Neural progenitor cell (in vitro differentiated cells): ENCODE results near the gene DNAJB11. TPM values are rescaled to one million over a fixed set of nuclear protein-coding genes. Genes with fewer than 3 reads are reported as not detected.

Experiments used
- DNase-seq: peaks from one replicate; pipeline ENCODE4 v3.0.0-alpha.2; 2016; ENCODE audit warnings: low spot score
- H2AFZ ChIP-seq: fragments of 200-600 bp; sonication (generic); replicated peaks from 2 replicates; pipeline ENCODE4 v1.6.1; 2016; ENCODE audit warnings: antibody characterized with exemption
- H3F3A ChIP-seq: fragments of 200-600 bp; sonication (generic); 2 replicates; pipeline ENCODE4 v1.6.1; 2016; ENCODE audit warnings: antibody characterized with exemption, low read depth
- H3K27ac ChIP-seq: fragments of 200-600 bp; sonication (generic); 2 replicates; pipeline ENCODE4 v1.5.1; 2016; ENCODE audit warnings: mild to moderate bottlenecking
- H3K27me3 ChIP-seq: fragments of 200-600 bp; sonication (generic); 2 replicates; pipeline ENCODE4 v1.6.1; 2016; ENCODE audit warnings: mild to moderate bottlenecking, moderate library complexity
- H3K36me3 ChIP-seq: fragments of 200-600 bp; sonication (generic); 2 replicates; pipeline ENCODE4 v1.5.1; 2016
- H3K4me1 ChIP-seq: fragments of 200-600 bp; sonication (generic); 2 replicates; pipeline ENCODE4 v1.6.1; 2016; ENCODE audit warnings: mixed run types
- H3K4me2 ChIP-seq: fragments of 200-600 bp; sonication (generic); 2 replicates; pipeline ENCODE4 v1.6.1; 2016
- H3K4me3 ChIP-seq: fragments of 200-600 bp; sonication (generic); 2 replicates; pipeline ENCODE4 v1.5.1; 2016
- H3K79me2 ChIP-seq: fragments of 200-600 bp; sonication (generic); 2 replicates; pipeline ENCODE4 v1.6.1; 2016; ENCODE audit warnings: low read depth
- H3K9ac ChIP-seq: fragments of 200-600 bp; sonication (generic); 2 replicates; pipeline ENCODE4 v1.6.1; 2016
- H3K9me3 ChIP-seq: fragments of 200-600 bp; sonication (generic); 2 replicates; pipeline ENCODE4 v1.5.1; 2016; ENCODE audit warnings: low read depth
- H4K20me1 ChIP-seq: fragments of 200-600 bp; sonication (generic); 2 replicates; pipeline ENCODE4 v1.6.1; 2016; ENCODE audit warnings: low read depth
- H3K27ac Mint-ChIP-seq: 3 replicates; pipeline ENCODE4 v1.8.0; 2021; ENCODE audit warnings: mixed read lengths
- H3K27me3 Mint-ChIP-seq: 2 replicates; pipeline ENCODE4 v1.8.0; 2022; ENCODE audit warnings: low read depth, mild to moderate bottlenecking, inconsistent platforms, moderate library complexity, mixed read lengths; ENCODE audit not compliant: insufficient read depth
- H3K36me3 Mint-ChIP-seq: 3 replicates; pipeline ENCODE4 v1.8.0; 2021; ENCODE audit warnings: mixed read lengths
- H3K4me1 Mint-ChIP-seq: 3 replicates; pipeline ENCODE4 v1.8.0; 2021; ENCODE audit warnings: mixed read lengths
- H3K4me3 Mint-ChIP-seq: 3 replicates; pipeline ENCODE4 v1.8.0; 2021; ENCODE audit warnings: mild to moderate bottlenecking, moderate library complexity, mixed read lengths
- H3K9me3 Mint-ChIP-seq: 3 replicates; pipeline ENCODE4 v1.8.0; 2020; ENCODE audit warnings: mixed read lengths
- CTCF ChIP-seq: fragments of 200-600 bp; sonication (generic); IDR thresholded peaks from 2 replicates; pipeline ENCODE4 v1.5.1; 2017; ENCODE audit warnings: antibody characterized with exemption, mild to moderate bottlenecking
- EZH2 ChIP-seq: fragments of 200-600 bp; sonication (generic); IDR thresholded peaks from 2 replicates; pipeline ENCODE4 v1.6.1; 2017; ENCODE audit warnings: antibody characterized with exemption, mild to moderate bottlenecking, moderate library complexity
- EZH2phosphoT487 ChIP-seq: fragments of 200-600 bp; sonication (generic); IDR thresholded peaks from 2 replicates; pipeline ENCODE4 v1.6.1; 2017; ENCODE audit warnings: antibody characterized with exemption
- total RNA-seq: library from RNA; depleted of rRNA; stranded (reverse); fragments of >200 nt; gene quantifications from 2 replicates; pipeline ENCODE4 v1.2.3, GENCODE V29; 2015; ENCODE audit warnings: low replicate concordance

The DNAJB11 gene
- total RNA-seq, 1 donor from 2014 or later: 73.0 TPM

GRCh38 chr3:186599142-186599784 lies 28.7 kb downstream of the DNAJB11 start:
- DNase-seq: no peak

GRCh38 chr3:186599785-186600166 lies 29.3 kb downstream of the DNAJB11 start:
- no peak for DNase-seq
- H3K4me1 ChIP-seq: no peaks in the 10 kb centered on the region
- H3K36me3 Mint-ChIP-seq: no peaks in the 10 kb centered on the region
- H3K79me2 ChIP-seq: no peaks in the 10 kb centered on the region
- no peak overlapping the region for H3K4me3 Mint-ChIP-seq
- peaks cover 2% of the 10 kb centered on the region for H3K27me3 Mint-ChIP-seq
- TF ChIP-seq EZH2 (no peak), CTCF (no peak), EZH2phosphoT487 (no peak)
- no peaks in the 10 kb centered on the region for H4K20me1 ChIP-seq
- no peaks in the 10 kb centered on the region for H3K36me3 ChIP-seq
- H3K4me1 Mint-ChIP-seq: peaks cover 5% of the 10 kb centered on the region
- H2AFZ ChIP-seq: no peak overlapping the region
- no peak overlapping the region for H3K27ac Mint-ChIP-seq
- H3K9ac ChIP-seq: no peak overlapping the region
- no peaks in the 10 kb centered on the region for H3F3A ChIP-seq
- H3K27me3 ChIP-seq: peaks cover 3% of the 10 kb centered on the region
- H3K4me3 ChIP-seq: no peak overlapping the region
- no peaks in the 10 kb centered on the region for H3K9me3 ChIP-seq
- H3K4me2 ChIP-seq: no peak overlapping the region
- no peak overlapping the region for H3K27ac ChIP-seq
- H3K9me3 Mint-ChIP-seq: no peaks in the 10 kb centered on the region

More at GRCh38 chr3:186599142-186599784, 28.7 kb downstream of the DNAJB11 start:
- H3K27me3 Mint-ChIP-seq: peaks cover 2% of the 10 kb centered on the region
- Histone ChIP-seq H3K9ac (no peak overlapping the region), H3K79me2 (no peaks in the 10 kb centered on the region), H3K27me3 (peaks cover 3% of the 10 kb centered on the region), H3K4me2 (no peak overlapping the region), H3F3A (no peaks in the 10 kb centered on the region), H3K4me3 (no peak overlapping the region), H2AFZ (no peak overlapping the region), H4K20me1 (no peaks in the 10 kb centered on the region), H3K9me3 (no peaks in the 10 kb centered on the region), H3K4me1 (no peaks in the 10 kb centered on the region), H3K27ac (no peak overlapping the region), H3K36me3 (no peaks in the 10 kb centered on the region)
- H3K4me1 Mint-ChIP-seq: peaks cover 5% of the 10 kb centered on the region
- no peak overlapping the region for H3K4me3 Mint-ChIP-seq
- no peaks in the 10 kb centered on the region for H3K36me3 Mint-ChIP-seq
- TF ChIP-seq CTCF: no peak
- no peak for TF ChIP-seq EZH2
- TF ChIP-seq EZH2phosphoT487: no peak
- no peak overlapping the region for H3K27ac Mint-ChIP-seq
- no peaks in the 10 kb centered on the region for H3K9me3 Mint-ChIP-seq

DNA sequence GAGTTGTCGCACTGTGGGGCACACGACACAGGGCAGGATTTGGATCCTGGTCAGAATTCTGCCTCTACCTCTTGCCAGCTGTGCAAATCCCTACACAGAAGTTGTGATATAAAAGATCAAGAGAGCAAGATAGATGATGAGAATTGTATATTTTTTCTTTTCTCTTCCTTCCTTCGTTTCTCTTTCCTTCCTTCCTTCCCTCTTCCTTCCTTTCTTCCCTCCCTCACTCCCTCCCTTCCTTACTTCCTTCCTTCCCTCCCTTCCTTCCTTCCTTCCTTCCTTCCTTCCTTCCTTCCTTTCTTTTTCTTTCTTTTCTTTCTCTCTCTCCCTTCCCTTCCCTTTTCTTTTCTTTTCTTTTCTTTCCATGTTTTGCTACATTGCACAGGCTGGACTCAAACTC lies 30.4 kb downstream of the DNAJB11 start:
- TF ChIP-seq EZH2 (no peak), CTCF (no peak), EZH2phosphoT487 (no peak)
- no peaks in the 10 kb centered on the region for H3K9me3 Mint-ChIP-seq

More for the DNA sequence above, 30.4 kb downstream of the DNAJB11 start:
- no peaks in the 10 kb centered on the region for H4K20me1 ChIP-seq
- no peak overlapping the region for H3K27ac ChIP-seq
- no peak overlapping the region for H3K4me3 ChIP-seq
- H3K4me1 Mint-ChIP-seq: peaks cover 5% of the 10 kb centered on the region
- peaks cover 2% of the 10 kb centered on the region for H3K27me3 Mint-ChIP-seq
- H3K9me3 ChIP-seq: no peaks in the 10 kb centered on the region
- no peak overlapping the region for H2AFZ ChIP-seq
- no peaks in the 10 kb centered on the region for H3K4me1 ChIP-seq
- H3K79me2 ChIP-seq: no peaks in the 10 kb centered on the region
- no peaks in the 10 kb centered on the region for H3K36me3 Mint-ChIP-seq
- H3K36me3 ChIP-seq: no peaks in the 10 kb centered on the region
- no peak overlapping the region for H3K4me2 ChIP-seq
- no peak overlapping the region for H3K4me3 Mint-ChIP-seq
- no peaks in the 10 kb centered on the region for H3F3A ChIP-seq
- H3K27ac Mint-ChIP-seq: no peak overlapping the region
- peaks cover 3% of the 10 kb centered on the region for H3K27me3 ChIP-seq
- no peak overlapping the region for H3K9ac ChIP-seq
- DNase-seq: no peak
